SIG-M5 (cell line): Measurements from ENCODE around the gene MSRB1.
"Not testable (repeated sequence)": the region's sequence is repeated elsewhere in the genome, so short reads cannot be mapped to it uniquely, and the experiment has no call there.

Experiments used
- DNase-seq: peaks from one replicate; lab custom pipeline; 2025; lab: John Stamatoyannopoulos, UW

The MSRB1 gene

DNA sequence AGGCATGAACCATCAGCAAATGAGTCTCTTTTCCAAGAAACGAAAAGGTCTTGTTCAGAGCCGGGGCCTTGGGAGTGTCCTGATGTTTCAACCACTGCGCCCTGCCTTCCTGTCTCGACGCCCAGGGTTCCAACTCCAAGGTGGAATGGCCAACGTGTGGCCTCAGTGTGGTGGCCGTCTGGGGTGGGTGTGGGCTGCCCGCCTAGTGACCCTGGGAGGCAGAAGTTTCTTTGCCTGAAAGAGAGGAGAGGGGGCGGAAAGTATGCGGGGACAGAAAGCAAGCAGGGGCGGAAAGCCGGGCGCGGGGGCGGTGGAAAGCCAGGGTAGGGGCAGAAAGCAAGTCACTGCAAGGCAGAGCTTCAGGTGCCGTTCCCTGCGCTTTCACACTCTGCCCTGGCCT lies 4.1 kb downstream of the MSRB1 start:
- DNase-seq, result no peak

DNA sequence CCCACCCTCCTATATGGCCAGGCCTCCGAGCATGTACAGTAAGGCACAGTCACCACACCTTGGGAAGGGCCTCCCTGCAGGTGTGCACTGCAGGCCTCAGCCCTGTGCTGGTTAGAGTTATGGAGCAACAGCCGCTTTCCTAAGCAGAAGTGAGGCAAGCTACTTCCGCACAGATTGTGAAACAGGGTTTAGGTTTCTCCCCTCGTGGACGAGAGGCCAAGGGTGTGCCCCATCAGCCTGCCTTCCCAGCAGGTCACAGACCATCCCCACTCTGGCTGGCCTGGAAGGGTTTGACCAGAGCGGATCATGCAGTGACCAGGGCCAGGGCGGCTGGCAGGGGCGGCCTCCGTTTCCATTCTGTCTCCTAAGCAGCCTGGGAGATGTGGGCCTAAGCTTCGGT lies 4.7 kb downstream of the MSRB1 start:
- peak; percentile 51 for DNase-seq

DNA sequence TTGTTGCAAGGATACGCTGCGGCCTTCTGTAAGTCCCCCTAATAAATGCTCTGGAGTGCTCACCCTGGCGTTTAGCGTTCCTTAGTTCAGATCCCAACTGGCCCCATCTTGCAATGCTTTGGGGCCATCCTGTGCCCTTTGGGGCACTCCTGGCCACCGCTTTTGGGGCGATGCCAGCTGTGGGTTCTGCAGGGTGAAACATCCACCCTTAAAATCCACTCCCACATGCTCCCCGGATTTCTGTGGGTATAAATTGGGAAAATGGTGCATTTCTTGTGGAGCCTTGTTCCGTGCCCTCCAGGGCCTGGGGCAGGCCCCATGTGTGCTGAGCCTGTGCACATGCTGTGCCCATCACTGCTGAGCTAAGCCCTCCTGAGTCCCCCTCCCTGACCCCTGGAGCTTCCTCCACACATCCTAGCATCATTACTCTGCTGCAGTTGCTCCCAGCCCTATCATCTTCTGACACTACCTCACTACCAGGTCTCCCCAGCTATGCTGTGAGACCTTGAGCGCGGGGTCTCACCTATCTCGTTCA lies 6.0 kb downstream of the MSRB1 start:
- no peak for DNase-seq

DNA sequence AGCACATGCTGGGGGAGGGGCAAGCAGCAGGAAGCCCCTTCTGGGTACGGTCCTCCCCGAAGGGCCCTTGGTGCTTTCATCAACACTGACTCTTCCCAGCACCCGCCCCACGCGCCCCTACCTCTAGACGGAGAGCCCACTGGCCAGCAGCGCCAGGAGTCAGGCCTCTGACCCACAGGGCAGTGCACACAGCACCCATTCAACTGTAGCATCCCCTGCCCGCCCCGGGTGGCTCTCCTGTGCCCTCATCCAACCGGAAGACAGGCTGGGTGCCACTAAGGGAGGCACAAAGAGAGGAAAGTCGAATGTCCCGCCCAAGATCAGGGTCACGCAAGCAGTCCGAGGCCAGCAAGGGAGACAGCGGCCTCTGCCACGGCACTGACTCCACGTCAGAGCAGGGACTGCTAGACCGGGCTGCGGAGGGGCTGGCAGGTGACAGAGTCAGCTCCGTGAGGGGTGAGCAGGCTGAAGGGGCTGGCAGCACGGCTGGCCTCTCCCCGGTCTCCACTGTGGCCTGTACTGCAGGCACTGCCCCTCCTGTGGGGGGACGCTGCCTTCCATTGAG lies 9.8 kb downstream of the MSRB1 start:
- DNase-seq, result no peak

DNA sequence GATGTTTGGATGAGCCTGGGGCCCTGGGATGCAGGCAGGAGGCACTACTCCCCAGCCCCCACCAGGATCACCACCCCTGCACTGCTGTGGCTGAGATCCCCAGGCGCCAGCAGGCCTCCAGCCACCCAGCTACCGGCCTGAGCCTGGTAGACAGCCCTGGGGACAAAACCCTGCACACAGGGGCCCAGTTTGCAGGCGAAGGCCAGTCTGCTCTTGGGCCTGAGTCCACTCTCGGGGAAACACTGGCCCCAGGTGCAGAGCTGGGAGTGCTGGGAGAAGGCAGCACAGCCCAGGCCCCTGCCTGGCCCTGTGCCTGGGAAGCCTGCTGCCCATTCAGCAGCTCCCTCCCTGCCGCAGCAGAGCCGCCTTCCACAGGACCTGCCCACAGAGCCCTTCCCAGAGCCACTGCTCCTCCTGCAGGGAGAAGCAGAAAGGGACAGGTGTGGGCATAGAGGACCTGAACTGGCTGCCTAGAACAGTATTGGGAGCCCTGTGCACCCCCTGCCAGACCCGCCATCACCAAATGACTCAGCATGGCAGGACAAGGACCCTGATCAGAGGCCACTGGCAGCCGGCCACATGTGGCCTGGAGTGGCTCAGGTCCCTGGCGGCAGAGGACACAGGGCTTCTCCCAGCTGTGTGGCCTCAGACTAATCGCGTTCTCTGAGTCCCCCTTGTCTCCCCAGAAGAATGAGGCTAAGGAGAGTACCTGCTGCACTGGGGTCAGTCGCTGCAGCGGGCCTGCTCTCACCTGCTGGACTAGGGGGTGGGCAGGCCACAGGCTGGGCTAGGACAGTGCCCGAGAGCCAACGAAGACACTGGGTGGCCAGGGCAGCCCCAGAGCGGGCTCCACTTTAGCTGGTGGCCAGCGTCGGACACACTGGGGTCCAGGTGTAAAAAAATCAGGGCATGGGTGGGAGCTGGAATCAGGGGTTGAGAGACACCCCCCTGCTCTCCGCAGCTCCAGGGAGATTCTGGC lies 10.7 kb downstream of the MSRB1 start:
- DNase-seq, result no peak

DNA sequence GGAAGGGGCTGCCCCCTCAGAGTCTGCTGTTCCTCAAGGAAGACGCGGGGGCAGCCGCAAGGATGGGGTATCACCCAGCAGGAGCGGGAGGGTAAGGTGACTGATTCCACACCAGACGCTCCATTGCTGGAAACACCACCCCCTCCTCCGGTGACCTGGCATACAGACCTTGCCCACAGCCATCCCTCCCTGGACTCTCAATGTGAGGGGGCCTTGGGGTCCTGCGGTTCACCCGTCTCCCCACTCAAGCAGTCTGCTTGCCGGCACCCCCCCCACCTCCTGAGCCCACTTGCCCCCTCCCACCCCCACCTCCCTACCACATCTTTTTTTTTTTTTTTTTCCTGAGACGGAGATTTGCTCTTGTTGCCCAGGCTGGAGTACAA lies 12.7 kb downstream of the MSRB1 start:
- no peak for DNase-seq

DNA sequence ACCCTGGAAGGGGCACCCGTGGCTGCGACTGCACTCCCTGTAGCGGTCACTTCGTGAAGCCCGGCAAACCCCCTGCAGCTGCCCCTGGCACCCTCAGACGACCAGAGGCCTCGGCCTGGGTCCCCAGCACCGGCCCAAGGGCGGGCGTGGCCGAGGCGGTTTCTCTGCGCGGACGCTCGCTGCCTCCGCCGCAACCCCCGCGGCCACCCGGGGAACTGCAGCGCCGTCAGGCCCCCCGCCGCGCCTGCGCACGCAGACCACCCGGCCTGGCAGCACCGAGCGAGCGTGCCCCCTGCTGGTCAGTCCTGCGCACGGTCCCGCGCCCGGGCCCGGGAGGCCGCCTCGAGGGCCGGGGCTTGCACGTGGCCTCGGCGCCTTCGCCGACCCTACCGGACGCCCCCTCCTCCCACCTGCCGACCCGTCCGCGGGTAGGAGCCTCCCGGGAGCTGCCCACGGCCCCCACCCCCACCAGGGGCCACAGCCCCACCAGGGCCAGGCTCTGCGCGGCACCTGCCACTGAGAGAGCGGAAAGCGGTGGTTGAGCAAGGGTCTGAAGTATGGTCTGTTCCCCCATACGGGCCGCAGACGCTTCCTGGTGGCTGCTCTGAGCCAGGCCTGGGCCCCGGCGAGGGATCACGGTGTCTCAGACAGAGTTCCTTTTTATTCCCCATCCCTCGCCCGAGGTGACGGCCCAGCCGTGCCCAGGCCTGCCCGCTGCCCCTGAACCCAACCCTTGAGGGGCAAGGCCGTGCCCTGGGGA lies 13.2 kb downstream of the MSRB1 start:
- no peak for DNase-seq

DNA sequence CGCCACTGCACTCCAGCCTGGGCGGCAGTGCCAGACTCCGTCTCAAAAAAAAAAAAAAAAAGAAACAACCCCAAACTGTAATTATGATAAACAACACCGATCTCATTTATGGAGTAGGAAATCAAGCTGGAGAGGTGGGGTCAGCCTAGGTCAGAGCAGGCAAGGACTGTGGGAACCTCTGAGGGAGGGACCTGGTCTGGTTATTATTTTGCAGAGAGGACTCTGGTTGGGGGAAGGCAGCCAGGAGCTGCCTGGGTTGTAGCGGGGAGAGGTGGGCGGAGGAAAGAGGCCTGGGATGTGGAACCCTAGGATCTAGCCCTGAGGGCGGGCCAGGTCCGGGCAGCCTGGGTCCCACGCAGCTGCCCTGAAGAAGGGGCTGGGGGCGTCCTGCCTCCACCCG lies 13.9 kb downstream of the MSRB1 start:
- DNase-seq, result no peak

DNA sequence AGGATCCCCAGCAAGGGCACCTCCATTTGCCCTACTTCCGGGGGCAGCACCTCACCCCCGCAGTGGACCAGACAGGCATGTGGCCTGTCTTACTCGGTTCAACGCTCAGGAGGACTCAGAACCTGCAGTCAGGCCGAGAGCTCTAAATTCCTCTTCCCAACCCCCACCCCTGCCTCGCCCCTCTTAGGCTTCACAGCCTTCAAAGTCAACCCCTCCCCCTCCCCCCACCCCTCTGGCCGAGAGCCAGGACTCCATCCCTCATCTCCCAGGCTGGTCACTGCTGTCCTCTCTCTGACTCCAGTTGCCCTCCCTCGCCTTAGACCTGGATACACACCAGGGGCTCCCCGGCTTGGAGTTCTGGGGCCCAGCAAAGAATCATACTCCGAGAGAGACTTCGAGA lies 16.7 kb downstream of the MSRB1 start:
- no peak for DNase-seq

DNA sequence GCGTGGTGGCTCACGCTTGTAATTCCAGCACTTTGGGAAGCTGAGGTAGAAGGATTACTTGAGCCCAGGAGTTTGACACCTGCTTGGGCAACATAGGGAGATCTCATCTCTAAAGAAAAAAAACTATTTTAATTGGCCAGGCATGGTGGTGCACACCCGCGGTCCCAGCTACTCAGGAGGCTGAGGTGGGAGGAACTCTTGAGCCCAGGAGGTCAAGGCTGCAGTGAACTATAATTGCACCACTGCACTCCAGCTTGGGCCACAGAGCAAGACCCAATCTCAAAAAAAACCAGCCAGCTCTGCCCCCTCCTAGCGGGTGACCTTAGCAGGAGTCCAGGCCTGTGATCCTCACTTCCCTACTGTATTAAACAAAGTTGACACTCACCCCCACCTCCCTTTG lies 18.9 kb downstream of the MSRB1 start:
- no peak for DNase-seq

DNA sequence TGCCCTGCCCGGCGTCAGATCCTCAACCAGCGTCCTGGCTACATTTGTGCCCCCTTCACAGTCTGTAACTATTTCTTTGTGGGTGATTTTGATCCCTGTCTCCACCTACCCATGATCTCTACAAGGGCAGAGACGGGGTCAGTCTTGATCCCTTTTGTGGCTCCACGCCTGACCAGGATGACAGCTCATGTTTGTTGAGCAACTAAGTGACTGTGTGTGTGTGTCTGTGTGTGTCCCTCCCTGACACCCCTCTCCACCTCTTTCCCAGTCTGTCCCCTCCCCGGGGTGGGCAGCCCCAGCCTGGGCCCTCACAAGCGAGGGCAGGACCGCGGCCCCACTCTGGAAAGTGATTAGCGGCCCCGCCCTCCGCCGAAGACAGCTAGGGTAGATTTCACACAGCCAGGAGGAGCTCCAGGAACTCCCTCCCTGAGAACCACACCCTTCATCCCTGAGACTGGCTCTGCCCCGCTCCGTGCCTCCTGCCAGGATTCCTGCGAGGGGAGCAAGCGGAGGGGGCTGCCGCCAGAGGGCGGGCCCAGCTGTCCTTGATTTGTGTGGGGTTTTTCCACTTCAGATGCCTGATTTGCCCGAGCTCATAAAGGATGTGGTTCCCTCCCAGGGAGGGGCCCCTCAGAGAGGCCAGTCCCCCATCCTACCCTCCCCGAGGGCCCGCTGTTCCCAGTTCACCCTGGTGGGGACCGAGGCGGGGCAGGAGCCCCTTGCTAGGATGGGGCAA lies 19.5 kb downstream of the MSRB1 start:
- no peak for DNase-seq

DNA sequence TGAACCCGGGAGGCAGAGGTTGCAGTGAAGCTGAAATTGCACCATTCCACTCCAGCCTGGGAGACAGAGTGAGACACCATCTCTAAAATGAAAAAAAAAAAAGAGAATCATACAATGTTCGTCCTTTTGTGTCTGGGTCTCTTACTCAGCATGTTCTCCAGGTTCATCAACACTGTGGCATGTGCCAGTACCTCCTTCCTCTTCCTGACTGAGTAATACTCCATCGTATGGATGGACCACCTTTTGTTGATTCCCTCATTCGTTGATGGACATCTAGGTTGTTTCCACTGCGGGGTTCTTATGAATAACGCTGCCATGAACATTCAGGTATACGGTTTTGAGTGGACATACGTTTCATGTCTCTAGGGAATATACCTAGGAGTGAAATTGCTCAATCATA lies 20.6 kb downstream of the MSRB1 start:
- no peak for DNase-seq

DNA sequence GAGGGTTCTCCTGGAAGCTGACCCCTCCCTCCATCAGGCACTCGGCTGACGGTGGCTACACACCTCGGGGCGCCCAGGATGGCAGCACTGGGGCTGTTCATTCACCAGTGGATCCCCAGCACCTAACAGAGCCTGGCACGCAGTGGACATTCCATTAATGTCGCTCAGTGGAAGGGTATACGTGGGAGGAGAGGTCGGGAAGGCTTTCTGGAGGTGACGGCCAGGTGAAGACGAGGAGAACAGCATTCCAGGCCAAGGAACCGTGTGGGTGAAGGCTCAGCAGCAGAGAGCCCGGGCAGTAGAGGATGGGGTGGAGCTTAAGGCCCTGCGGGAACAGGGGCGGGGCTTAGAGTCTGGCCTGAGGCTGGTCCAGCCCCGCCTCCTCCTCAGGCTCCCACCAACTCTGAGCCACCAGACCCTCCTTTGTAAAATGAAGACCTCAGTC lies 22.2 kb downstream of the MSRB1 start:
- DNase-seq, result no peak

DNA sequence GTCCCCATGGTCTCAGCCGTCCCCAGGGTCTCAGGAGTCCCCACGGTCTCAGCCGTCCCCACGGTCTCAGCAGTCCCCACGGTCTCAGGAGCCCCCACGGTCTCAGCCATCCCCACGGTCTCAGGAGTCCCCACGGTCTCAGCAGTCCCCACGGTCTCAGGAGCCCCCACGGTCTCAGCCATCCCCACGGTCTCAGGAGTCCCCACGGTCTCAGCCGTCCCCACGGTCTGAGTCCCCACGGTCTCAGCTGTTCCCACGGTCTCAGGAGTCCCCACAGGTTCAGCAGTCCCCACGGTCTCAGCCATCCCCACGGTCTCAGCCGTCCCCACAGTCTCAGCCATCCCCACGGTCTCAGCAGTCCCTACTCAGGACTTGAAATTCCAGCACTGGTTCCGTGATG lies 22.9 kb downstream of the MSRB1 start:
- DNase-seq, result not testable (repeated sequence)

DNA sequence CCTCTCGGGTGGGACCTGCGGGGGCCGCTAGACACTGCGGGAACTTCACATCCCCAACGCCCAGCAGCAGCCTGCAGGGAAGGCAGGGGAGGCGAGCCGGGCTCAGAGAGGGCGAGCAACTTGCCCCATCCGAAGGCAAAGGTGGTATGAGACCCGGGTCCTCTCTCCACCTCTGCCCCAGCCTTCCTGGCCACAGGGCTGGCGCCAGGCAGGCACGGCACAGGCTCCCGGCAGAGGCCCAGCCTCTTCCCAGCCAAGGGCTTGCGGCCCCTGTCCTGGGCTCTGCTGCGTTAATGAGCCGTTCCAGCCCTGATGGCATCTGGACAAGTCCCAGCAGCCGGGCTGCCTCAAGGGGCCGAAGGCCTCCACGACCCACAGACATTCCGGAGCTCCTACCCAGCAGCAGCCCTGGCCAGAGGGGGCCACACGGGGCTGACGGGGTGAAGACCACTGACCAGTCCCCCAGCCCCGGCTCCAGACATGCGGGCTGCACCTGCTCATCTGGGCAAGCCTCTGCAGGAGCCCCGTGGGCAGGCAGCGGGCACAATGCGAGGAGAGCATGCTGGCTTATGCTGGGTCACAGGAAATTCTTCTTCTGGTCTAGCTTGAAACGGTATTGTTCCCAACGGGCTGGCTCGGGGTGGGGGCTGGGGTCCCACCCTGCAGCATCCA lies 23.5 kb downstream of the MSRB1 start:
- no peak for DNase-seq

DNA sequence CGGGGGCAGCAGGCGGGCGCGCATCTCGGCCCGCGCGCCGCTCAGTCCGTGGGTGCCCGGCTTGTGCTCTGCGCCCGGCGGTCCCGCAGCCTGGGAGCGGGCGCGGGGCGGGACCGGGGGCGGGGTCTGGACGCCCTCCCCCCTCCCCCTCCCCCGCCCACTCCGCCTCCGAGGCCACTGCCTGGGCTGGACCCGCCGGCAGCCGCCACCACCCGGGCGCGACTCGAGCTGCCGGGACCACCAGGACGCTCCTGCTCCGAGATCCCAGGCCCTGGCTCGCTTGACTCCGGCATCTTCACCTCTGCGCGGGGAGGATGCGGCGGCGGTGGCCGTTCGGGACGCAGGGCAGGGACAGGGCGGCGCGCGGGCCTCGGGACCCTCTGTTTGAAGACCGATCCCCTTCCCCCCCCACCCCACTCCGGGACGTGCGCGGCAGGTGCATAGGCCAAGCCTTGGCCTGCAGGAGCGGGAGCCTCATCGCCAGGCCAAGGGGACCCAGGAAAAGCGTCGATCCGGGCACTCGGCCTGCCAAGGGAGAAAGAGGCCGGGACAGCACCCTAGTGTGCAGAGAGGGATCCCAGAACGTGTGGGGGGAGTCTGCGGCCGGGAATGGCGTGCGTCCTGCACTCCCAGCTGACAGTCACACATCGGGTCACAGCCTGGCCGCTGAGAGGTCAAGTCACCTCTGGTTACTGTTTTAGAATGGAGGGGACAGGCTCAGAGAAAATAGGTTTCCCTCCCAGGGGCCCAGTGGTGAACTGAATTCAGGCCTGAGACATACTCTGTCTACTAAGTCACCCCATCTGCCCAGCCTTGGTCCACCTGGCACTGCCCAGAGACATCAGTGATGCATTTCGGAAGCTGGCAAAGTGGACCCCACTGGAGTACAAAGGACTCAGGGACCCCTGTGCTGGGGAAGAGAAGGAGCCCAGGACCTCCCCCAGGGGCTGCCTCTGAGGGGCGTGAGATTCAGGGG lies 24.4 kb downstream of the MSRB1 start, which contains the start of gene HS3ST6:
TSS of gene HS3ST6 (minus strand) at position 65 of the 976 bp plus-strand sequence. CDS start 92 bp downstream, outside the sequence.
- no peak for DNase-seq

DNA sequence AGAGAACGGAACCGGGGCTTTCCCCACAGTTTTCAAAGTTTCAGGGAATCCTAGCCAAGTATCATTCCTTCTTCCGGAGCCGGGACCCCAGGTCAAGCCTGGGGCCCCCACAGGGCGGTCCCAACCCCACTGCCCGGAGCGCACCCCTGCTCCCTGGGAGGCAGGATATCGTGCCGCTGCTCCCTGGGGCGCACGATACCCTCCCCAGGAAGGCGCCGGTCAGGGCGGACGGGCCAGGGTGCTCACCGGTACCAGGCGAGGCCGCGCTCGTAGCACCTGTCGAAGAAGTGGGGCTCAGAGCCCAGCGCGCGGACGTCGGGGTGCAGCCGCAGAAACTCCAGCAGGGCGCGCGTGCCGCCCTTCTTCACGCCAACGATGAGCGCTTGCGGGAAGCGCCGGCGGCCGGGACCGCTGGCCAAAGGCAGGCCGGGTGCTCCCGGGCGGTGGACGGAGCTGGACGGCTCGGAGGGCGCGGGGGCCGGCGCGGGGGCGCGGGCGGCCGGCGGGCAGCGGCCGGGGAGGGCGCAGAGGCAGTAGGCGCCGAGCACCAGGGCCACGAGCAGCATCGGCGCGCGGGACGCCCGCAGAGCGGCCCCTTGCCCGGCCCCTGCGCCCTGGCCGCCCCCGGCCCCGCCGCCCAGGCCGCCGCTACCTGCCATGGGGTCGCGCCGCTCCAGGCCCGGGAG lies 25.2 kb downstream of the MSRB1 start:
- no peak for DNase-seq

DNA sequence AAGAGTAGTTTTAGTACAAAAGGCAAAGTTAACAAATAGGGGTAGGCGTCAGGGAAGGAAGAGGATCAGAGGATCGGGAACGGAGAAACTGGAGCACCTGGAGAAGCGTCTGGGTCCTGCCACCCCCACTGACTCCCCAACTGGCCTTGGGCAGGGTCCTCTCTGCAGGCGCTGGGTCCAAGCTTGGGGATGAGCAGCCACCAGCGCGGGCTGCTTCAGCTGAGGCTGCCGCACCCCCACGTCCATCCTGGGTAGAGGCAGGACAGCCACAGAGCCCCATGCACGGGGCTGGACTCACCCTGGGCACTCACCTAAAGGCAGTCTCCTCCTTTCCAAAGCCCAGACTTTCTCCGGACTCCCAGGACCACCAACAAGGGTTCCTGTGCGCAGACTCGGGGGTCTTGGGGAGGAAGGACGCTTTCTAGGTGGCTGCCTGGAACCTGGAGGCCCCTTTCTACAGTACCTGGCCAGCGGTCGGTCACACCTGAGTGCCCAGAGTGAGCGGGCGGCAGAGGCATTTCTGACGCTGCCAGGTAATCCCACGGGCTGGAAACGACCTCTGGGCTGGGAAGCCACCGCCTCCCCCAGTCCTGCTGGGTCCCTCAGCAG lies 25.8 kb downstream of the MSRB1 start:
- DNase-seq, result no peak

DNA sequence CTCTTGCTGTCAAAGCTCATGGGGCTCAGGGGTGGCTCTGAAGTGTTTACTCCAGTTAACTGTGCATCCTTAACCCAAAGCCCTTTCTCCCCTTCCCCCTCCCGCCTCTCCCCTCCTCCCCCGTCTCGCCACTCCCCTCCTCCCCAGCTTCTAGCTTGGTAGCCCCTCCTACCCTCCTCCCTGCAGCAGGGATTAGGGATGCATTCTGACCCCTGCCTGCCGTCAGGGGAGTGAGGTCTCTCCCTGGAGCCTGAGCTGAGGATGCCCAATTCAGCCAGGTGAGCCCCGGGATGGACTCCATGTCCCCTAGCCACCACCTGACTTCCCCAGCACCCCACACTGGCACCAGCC lies 26.4 kb downstream of the MSRB1 start:
- DNase-seq, result no peak
